IMR-90 (cell line): ENCODE results near the gene WDR5. TPM values are rescaled to one million over a fixed set of nuclear protein-coding genes. Genes with fewer than 3 reads are reported as not detected.

ENCODE experiments used
- CEBPB ChIP-seq: IDR thresholded peaks from 2 replicates; pipeline ENCODE4 v1.6.1; 2012; ENCODE audit warnings: low read depth, low read length, improper control_type of control experiment
- CHD1 ChIP-seq: IDR thresholded peaks from 2 replicates; pipeline ENCODE4 v1.6.1; 2012; ENCODE audit warnings: low read depth, low read length, improper control_type of control experiment
- FOS ChIP-seq: fragments of 150-350 bp; IDR thresholded peaks from 2 replicates; pipeline ENCODE4 v1.6.1; 2016; ENCODE audit warnings: low read depth, low read length
- RFX5 ChIP-seq: IDR thresholded peaks from 2 replicates; pipeline ENCODE4 v1.8.0; 2012; ENCODE audit warnings: low read depth, mild to moderate bottlenecking, low read length, moderate library complexity
- SMC3 ChIP-seq: fragments of 150-350 bp; IDR thresholded peaks from 2 replicates; pipeline ENCODE4 v1.6.1; 2016; ENCODE audit warnings: low read depth, mild to moderate bottlenecking, antibody characterized with exemption, low read length, moderate library complexity
- polyA plus RNA-seq, 3 experiments: library from polyadenylated mRNA; depleted of rRNA; stranded (reverse); fragments of >200 nt; gene quantifications; 2 replicates each; pipeline ENCODE4 v1.2.3, GENCODE V29; 2012; ENCODE audit warnings: low replicate concordance in 1 of 3
- total RNA-seq: library from RNA; depleted of rRNA; stranded (reverse); fragments of >200 nt; gene quantifications from 2 replicates; pipeline ENCODE4 v1.2.3, GENCODE V29; 2012
- TF ChIP-seq, protein P1 (sequence below): conservative IDR thresholded peaks from 2 replicates; pipeline ENCODE4 v1.5.1; 2012; ENCODE audit warnings: mild to moderate bottlenecking, low read depth, low read length, improper control_type of control experiment

WDR5 gene
- total and polyA plus RNA-seq, 2 of the 4 experiments (the other 2 are of a cell fraction), result 18.3 to 26.6 TPM

DNA sequence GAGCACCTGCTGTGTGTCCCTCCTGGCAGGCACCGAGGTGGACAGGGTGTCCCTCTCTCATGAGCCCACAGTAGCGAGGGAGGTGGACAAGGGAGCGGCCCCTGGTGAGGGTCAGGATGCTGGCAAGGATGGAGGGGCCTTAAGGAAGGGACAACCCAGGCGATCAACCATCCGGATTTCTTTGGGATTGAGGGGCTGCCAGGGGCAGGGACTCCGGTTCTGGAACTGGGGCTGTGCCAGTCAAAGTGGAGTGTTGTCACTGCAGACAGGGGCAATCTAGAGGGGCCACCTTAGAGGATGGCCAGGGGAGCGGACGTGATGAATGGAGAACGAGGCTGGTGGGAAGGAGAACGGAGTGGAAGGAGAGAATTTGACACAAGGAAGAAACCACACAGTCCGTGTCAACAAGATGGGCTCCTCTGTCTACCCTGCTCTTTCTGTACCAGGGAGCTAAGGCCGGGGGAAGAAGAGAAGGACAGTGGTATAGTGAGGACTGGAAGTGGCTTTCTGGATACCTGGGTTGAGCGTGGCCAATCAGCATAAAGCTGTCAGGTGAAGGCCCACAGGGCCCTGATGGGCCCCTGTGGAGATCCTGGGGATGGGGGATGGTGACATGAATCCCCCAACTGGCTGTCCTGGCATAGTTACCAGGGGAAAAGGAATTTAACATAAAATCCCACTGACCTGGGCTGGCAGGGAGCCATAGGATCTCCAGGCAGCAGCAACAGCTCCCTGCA lies 4.2 kb upstream of the WDR5 start (continued):
- TF ChIP-seq, protein P1, sequence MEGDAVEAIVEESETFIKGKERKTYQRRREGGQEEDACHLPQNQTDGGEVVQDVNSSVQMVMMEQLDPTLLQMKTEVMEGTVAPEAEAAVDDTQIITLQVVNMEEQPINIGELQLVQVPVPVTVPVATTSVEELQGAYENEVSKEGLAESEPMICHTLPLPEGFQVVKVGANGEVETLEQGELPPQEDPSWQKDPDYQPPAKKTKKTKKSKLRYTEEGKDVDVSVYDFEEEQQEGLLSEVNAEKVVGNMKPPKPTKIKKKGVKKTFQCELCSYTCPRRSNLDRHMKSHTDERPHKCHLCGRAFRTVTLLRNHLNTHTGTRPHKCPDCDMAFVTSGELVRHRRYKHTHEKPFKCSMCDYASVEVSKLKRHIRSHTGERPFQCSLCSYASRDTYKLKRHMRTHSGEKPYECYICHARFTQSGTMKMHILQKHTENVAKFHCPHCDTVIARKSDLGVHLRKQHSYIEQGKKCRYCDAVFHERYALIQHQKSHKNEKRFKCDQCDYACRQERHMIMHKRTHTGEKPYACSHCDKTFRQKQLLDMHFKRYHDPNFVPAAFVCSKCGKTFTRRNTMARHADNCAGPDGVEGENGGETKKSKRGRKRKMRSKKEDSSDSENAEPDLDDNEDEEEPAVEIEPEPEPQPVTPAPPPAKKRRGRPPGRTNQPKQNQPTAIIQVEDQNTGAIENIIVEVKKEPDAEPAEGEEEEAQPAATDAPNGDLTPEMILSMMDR, result no peak
- TF ChIP-seq CHD1, result no peak
- TF ChIP-seq SMC3, result no peak
- TF ChIP-seq FOS, result no peak
- TF ChIP-seq CEBPB, result no peak
- no peak for TF ChIP-seq RFX5
